ENCODE results near the gene MSI2. TPM values are rescaled to one million over a fixed set of nuclear protein-coding genes. Genes with fewer than 3 reads are reported as not detected.
A peak's percentile ranks its signal among the peaks of the same experiment; 100 is the strongest.

Gene MSI2
- total RNA-seq, 1 experiment from 2014 or later: 47.9 TPM

DNA sequence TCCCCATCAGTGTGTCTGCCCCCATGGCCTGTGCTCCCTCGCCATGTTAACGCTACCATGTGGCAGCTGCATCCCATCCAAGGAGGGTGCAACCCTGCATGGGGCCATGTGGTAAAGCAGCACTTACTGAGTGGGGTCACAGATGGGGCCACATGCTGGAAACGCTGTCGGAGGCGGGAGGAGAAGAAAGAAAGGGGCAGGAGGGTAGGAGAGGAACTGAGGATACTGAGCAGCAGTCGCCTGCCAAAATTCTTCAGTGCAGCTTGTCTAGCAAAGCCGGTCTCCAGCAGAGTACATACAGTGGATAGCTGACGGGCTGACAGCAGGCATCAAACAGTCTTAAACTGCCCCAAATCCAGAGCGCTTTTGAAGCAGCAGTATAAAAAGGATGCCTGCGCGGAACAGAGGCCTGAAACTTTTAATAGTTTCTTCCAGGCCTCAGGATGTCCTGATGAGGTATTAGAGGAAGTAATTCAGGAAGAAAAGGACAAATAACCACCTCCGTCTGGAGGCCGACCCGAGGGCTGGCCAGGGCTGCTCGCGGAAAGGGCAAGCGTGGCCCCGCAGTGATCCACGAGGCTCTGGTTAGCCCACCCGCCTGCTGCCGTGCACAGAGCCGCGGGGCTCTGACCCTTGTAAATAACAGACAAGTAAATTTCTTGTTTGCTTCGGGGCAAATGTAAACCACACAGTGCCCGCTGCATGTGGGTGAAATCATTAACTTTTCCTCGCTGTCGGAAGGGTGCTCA, 339.8 kb downstream of the MSI2 start:
- no peak for DNase-seq (ENCODE audit: low spot score)

DNA sequence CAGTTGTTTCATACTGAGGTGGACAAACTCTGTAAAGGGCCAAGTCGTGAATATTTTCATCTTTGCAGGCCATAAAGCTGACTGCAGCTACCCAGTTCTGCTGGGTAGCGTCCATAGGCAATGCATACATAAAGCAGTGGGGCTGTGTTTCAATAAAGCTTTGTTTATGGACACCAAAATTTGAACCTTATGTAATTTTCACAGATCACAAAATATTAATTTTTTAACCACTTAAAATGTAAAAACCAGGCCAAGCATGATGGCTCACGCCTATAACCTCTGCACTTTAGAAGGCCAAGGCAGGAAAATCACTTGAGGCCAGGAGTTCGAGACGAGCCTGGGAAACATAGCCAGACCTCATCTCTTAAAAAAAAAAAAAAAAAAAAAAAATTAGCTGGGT, 340.8 kb downstream of the MSI2 start:
- DNase-seq (ENCODE audit: low spot score): no peak

DNA sequence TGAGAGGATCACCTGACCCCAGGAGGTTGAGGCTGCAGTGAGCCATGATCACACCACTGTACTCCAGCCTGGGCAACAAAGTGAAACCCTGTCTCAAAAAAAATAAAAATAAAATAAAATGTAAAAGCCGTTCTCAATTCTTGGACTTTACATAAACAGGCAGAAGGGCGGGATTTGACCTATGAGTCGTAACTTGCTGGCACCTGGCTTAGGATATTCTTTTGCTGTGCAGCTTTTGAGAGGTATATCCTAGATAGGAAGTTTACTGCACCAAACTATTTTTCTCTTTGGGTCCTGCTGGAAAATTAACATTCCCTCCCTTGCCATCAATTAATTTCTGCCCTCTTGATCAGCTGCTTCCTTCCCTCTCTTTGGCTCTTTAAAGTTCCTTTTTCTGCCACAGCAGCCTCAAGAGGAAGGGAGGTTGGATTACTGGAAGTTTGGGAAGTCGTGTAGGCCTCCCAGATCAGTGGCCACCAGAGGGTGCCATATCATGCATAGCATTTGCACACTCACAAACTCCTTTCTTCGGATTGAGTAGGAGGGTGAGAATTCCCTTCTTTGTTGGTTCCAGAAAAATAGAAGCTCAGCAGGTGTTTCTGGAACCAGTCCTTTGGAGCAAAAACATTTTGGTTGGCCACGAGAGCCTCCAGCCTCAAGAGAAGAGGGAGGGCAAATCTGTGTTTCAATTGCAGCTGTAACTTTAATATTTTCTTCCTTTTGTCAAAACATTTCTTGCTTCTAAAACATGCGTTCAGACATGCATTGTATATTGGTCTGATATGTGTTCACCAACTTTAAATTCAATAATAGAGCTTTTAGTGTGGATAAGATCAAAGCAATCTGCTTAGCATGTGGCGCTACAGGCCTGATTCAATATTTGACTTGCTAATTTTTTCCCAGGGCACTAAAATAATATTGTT, 341.5 kb downstream of the MSI2 start:
- DNase-seq (ENCODE audit: low spot score): peak; percentile 81

DNA sequence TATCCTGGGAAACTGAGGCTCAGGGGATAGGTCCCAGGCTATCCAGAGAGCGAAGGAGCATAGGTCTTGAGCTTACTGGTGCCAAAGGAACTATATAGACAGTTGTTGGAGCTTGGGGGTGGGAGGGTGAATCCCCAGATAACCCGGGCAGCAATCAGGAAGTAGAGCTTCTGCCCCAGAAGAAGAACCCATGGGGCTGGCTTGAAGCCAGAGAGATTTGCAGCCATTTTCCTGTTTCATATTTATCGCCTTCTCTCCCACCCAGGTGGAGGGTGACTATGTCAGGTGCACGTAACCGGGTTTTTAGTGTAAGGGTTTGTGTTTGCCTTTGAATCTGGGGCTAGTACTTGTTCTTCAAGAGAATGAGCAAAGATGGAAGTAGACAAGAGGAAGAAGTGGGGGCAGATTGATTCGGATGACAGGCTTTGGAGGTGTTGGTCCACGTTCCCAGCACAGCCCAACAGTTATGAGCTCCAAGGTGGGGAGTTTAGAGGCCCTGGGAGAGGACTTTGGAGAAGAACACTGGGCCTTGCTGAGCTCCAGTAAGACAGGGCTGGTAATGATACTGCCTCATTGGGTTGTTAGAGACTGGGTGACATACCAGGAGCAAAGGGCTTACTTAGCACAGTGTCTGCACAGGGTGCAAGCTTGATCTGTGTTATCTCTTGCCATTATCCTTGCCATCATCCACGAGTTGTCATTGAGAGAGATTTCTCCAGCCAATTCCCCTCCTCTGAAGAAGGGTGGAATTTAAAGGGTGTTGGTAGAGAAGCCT, 343.1 kb downstream of the MSI2 start:
- no peak for DNase-seq (ENCODE audit: low spot score)

DNA sequence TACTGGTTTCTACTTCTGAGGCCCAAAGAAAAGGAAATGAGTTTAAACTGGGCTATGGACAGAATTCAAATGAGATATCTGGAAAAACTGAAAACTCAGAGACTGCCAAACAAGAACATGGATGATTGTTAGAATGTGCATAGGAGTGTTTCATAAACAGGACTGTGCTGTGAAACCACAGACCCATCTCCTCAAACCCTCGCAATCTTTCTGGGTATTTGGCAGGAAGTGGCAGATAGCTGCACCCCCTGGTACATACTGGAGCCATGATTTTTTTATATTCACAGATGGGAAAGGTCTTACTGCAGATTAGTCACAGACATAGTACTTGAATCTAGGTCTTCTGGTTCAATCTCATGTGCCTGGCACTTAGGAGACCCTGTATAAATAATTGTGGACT, 343.8 kb downstream of the MSI2 start:
- DNase-seq (ENCODE audit: low spot score): no peak

DNA sequence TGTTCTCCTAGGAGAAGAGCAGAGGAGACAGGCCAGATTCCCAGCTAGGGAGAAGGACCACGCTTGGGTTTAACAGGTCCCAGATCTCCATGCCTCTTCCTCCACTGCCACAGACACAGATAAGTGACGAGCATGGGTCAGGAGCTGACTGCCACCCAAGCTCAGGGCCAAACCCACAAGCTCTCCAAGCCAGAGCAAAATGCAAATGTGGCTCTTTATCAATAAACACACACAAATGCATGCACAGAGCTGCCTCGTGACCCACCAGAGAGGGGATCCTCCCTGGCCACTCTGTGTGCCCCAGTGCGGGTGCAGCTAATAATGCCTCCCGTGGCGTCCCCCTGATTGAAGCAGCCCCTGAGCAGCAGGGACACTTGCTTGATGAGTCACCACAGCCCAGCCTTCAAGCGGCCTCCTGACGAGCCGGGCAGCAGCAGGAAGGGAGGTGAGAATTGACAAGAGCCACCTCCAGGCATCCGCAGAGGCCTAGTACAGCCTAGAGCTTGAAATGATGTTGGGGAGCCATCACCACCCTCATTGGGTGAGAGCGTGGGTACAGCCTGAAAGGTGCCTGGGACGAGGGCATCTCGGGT, 344.9 kb downstream of the MSI2 start:
- DNase-seq (ENCODE audit: low spot score): peak; percentile 30

DNA sequence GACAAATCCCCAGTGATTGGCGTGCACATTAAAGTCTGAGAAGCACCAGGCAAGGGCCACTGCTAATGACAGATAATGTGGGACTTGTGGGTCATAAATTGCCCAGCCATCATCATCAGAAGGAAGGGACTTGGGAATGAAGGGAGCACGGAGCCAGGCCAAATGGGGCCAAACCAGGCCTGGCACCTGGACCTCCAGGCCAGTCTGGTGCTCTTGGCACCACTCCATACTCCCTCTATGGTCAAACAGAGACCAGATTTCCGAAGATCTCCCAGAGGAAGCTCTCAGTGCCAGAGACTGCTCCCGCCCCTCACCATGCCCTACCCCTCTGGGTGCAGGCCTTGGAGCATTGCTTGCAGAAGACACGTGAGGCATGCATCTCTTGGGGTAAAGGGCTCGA, 346.6 kb downstream of the MSI2 start:
- DNase-seq (ENCODE audit: low spot score): no peak

DNA sequence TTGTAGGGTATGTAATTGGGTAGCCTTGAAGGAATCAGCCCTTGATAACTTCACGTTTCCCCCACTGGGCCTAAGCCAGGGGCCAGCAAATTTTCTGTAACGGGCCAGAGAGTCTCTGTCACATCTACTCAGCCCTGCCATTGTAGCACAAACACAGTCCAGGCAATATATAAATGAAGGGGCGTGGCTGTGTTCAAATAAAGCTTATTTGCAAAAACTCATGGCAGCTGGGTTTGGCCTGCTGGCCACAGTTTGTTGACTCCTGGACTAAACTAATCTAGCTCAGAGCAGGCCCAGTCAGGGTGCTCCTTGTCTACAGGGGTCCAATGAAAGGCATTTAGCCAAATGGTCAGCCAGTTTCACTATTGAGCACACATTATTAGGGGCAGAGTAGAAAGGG, 347.2 kb downstream of the MSI2 start:
- no peak for DNase-seq (ENCODE audit: low spot score)

DNA sequence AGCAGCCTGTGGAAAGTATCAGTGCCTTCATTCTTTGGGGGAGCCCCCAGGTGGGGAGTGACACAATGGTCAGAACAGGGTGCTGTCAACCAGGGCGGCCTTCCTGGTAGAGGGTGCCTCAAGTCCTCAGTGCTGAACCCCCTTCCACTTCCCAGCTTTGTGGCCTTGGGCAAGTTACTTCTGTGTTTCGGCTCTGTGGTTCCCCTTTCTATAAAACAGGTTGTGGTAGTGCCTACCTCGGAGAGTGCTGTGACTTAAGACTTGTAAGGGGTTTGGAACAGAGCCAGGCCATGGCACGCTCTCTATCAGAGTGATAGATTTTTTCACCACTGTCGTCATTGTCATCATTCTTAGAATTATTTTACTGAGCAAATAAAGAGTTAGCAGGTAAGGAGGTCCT, 347.7 kb downstream of the MSI2 start:
- DNase-seq (ENCODE audit: low spot score): no peak

DNA sequence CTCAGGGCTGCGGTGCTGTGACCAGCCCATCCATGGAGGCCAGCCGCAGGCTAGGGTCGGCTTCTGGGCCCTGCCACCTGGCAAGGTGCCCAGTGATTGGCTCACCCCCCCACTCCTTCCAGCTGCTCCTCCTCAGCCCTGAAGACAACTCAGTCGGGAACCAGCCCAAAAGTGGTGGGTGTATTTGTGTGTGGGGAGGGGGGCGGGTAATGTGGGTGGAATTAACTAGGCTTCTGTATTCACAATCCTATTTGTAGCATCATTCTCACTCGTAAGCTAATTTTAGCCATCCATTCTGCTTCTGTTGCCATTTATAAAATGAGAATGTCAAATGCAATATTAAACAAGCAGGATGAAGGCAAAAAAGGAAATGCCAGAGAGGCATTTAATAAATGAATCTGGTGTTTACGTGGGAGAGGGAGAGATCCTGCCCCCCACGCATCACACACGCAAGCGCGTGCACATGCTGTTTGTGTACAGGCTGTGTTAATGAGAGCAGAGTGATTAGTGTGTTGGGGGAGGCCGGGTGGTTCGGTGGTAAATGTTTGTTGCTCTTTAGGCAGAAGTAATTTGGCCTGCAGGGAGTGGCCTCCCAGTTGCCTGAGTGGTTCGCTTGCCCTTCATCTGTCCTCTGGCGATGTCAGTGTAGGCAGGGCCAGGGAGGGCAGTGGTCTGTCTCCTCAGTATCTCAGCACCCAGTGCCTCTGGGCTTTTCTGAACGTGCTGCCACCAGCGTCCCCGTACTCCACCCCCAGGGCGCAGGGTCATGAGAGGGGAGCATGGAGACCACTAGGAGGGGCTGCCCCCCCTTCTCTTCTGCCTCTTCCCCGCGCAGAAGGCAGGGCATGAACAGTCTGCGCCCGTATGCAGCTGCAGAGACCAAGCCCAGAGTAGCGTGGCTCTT, 348.7 kb downstream of the MSI2 start:
- DNase-seq (ENCODE audit: low spot score): no peak

DNA sequence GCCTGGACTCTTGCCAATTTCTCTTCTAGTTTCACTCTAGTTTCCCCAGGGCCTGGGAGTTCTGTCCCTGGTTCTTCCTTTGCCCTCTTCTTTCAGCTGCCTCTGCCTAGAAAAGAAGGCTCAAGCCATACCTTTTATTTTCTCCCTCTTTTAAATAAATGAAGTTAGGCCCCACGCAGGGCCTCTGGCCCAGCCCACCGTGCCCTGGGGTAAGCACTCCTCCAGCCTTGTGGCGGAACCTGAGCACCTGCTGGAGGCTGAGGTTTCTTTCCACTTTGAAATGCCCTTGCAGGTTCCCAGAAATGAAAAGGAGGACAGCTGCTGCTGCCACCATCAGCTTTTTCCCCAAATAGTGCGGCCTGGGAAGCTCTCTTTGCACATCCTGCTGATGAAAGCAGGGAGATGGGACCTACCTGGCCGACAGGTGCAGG, 349.4 kb downstream of the MSI2 start:
- no peak for DNase-seq (ENCODE audit: low spot score)

DNA sequence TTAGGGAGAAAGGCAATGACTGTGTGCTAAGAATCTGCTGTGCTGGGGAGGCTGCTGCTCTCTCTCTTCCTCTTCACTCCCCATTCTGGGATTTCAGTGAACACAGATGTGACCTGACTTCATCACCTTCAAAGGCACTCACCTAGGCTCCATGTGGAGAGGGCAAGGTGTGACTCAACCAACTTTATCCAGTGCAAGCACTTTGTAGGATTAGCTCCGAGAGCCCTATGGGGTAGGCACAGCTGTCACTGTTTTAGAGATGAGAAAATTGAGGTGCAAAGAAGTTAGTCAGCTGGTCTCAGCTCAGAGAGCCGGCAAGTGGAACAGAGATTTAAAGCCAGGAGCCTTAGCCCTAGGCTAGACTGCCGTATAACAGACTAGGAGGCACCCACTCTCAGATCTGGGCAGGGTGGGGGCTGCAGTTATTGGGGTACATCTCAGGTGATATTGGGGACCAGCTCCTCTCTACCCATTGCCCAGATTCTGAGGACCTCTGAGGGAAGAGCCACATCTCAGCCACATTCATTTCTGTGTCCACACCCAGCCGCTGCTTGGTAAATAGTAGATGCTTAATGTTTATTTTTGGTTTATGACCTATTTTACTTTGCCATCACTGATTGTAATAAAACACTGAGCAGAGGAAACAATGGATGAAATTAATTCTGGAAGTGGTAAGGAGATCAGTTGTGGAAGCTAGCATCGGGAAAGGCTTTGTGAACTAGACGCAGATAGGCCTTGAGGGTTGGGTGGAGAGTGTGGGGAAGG, 350.0 kb downstream of the MSI2 start:
- DNase-seq (ENCODE audit: low spot score): no peak

DNA sequence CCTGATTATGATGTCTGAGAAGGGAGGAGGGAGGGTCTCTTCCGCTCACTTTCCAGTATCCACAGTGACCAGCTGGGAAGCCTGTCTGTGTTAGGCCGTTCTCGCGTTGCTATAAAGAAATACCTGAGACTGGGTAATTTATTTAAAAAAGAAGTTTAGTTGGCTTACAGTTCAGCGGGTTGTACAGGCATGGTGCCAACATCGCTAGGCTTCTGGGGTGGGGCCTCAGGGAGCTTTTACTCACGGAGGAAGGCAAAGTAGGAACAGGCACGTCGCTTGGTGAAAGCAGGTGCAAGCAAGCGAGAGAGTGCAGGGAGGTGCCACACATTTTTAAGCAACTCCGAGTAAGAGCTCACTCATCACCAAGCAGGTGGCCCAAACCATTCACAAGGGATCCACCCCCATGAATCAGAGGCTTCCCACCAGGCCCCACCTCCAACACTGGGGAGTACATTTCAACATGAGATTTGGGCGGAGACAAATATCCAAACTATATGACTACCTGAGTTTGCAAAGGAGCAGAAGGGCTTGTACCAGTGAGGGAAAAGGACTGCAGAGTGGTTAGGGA, 351.3 kb downstream of the MSI2 start:
- peak; percentile 61 for DNase-seq (ENCODE audit: low spot score)

DNA sequence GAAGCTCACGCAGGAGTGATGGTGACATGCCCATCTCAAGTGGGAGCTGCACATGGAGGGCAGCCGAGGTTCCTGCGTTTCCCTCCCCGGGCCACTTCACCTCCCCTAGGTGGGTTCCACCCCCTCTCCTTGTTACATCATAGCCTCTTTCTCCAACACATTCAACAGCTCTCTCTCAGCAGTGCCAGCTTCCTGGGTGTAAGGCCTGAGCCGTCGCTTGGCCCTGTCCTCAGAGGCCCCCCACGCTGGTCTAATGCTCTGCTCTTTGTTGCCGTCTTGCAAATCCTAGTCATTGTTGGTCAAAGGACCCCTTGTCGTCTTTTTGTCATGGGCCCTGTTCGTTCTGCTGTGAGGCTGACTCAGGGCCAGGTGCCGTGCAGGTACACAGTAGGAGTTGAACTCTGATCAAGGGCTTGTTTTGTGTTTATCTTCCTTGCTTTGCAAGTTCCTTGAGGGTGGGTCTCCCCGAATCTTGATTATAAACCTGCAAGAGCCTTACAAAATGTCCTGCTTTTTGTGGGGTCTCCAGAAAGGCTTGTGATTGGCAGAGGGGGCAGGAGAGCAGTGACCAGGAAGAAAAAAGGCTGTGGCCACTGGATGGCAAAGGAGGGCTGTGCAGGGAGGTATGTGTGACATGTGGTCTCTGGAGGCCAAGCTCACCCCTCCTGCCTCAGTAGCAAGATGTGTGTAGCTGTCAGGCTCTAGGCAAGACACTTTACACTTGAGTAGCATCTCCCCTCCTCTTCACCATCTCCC, 352.2 kb downstream of the MSI2 start:
- no peak for DNase-seq (ENCODE audit: low spot score)

DNA sequence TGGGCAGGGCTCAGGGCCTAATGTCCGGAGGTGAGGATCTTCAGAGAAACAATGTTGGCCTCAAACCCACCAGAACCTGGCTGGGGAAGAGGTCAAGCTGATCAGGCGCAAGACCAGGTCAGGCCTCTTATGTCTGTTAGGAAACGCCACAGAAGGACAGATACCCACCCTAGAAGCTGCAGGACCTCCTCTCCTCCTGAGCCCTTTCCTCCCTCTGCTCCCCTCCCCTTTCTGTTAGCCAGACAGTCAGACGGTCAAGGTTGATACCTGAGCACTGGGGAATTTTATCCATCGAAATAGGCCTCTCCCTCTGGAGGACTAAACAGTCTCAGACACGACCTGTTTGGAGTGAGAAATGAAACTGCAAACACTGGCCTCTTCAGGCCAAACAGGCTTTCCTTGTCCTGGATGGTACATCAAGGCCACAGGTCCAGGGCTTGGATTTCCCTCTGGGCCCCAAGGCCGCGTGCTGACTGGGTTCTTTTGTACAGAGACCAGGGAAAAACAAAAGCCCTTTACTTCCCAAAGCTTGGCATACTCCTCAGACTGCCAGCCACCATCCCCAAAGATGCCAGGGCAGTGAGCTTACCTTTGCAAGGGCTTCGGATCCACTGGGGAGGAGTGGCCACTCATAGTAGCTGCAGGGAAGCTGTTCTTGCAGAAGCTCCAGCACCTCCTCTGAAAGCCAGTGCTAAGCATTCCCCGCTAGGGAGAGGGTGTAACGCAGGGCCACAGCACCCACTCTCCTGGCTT, 353.0 kb downstream of the MSI2 start:
- DNase-seq (ENCODE audit: low spot score): no peak

DNA sequence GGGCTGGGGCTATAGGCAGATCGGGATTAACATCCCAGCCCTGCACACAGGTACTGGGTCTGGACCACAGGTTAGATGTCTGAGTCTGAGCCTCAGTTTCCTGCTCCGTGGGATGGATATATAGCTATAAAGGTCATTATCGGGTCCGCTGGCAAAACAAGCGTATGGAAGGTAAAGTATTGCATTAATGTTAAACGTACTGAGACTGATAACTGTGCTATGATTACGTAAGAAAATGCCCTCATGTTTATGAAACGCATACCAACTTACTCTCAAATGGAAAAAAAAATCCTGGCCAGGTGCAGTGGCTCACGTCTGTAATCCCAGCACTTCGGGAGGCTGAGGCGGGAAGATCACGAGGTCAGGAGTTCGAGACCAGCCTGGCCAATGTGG, 353.6 kb downstream of the MSI2 start:
- DNase-seq (ENCODE audit: low spot score): no peak

DNA sequence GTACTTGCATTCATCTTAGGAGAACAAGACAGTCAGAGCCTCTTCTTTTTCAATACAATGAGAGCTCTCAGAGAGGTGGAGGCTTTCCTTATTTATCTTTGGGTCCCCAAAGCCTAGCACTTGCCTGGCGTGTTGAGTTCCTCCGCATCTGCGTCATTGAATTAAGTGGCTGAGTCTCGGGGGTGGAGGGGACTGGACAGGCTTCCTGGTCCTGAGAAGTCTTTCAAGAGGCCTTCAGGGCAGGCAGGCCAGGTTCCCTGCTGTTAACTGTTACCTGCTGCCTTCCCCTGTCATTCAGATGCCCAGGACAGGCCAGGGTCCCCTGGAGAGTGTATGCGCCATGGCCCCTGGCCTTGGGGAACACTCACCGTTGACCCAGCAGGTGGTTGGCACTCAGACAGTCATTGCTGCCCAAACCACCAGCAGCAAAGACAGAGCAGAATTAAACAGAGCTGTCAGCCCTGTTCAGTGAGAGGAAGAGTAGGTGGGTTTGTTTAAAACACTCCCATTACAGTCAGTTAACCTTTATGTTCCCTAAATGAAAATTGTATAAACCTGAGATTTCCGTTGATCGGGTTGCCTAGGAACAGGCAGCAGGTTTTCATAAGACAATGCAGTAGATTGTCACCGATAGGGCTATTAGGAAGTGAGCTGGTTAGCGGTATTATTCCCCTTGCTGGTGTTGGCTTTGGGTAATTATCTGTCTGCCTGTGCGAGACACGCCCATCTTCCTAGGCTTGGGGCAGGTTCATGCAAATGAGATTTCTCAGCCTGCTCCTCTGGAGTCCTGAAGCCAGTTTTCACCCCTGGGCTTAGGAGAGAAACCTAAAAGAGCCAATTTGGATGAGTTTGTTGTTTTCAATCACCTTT, 356.1 kb downstream of the MSI2 start:
- DNase-seq (ENCODE audit: low spot score): no peak
